H9 (cell line): ENCODE results near the gene GRIA4. TPM values are rescaled to one million over a fixed set of nuclear protein-coding genes. Genes with fewer than 3 reads are reported as not detected.

Experiments used
- DNase-seq: peaks from one replicate; pipeline ENCODE4 v3.0.0-alpha.2; 2017
- H2AFZ ChIP-seq: one replicate; pipeline ENCODE4 v1.6.1; 2013; ENCODE audit warnings: mild to moderate bottlenecking, low read length, control low read depth, moderate library complexity
- H2AK5ac ChIP-seq: 2 replicates; pipeline ENCODE4 v1.6.1; 2013; ENCODE audit warnings: low read length, control low read depth, mixed read lengths; ENCODE audit not compliant: insufficient read length
- H2BK120ac ChIP-seq: one replicate; pipeline ENCODE4 v1.6.1; 2013; ENCODE audit warnings: low read depth, mild to moderate bottlenecking, low read length, control low read depth, inconsistent platforms; ENCODE audit not compliant: poor library complexity, severe bottlenecking
- H2BK12ac ChIP-seq: 2 replicates; pipeline ENCODE4 v1.6.1; 2013; ENCODE audit warnings: low read length, control low read depth, mixed read lengths, low read depth; ENCODE audit not compliant: insufficient read length
- H2BK15ac ChIP-seq: 2 replicates; pipeline ENCODE4 v1.6.1; 2013; ENCODE audit warnings: low read depth, low read length, control low read depth
- H2BK20ac ChIP-seq: one replicate; pipeline ENCODE4 v1.6.1; 2013; ENCODE audit warnings: low read depth, mild to moderate bottlenecking, low read length, control low read depth, inconsistent platforms; ENCODE audit not compliant: poor library complexity, severe bottlenecking
- H2BK5ac ChIP-seq: 2 replicates; pipeline ENCODE4 v1.6.1; 2013; ENCODE audit warnings: low read length, control low read depth, mixed read lengths; ENCODE audit not compliant: insufficient read length
- H3K14ac ChIP-seq: 2 replicates; pipeline ENCODE4 v1.6.1; 2013; ENCODE audit warnings: low read length, control low read depth; ENCODE audit not compliant: insufficient read depth
- H3K18ac ChIP-seq: 2 replicates; pipeline ENCODE4 v1.6.1; 2013; ENCODE audit warnings: low read depth, mild to moderate bottlenecking, mixed read lengths, low read length, control low read depth; ENCODE audit not compliant: insufficient read length
- H3K23ac ChIP-seq: 2 replicates; pipeline ENCODE4 v1.6.1; 2013; ENCODE audit warnings: low read length, control low read depth, mixed read lengths, low read depth; ENCODE audit not compliant: insufficient read length
- H3K23me2 ChIP-seq: 2 replicates; pipeline ENCODE4 v1.6.1; 2013; ENCODE audit warnings: low read depth, mild to moderate bottlenecking, mixed read lengths, low read length, control low read depth; ENCODE audit not compliant: insufficient read length, poor library complexity, severe bottlenecking
- H3K27ac ChIP-seq: 2 replicates; pipeline ENCODE4 v1.5.1; 2013; ENCODE audit warnings: low read length, control low read depth, mixed read lengths, low read depth; ENCODE audit not compliant: insufficient read length
- H3K27me3 ChIP-seq: 2 replicates; pipeline ENCODE4 v1.6.1; 2013; ENCODE audit warnings: low read length, control low read depth, inconsistent platforms; ENCODE audit not compliant: insufficient read depth
- H3K4ac ChIP-seq: 2 replicates; pipeline ENCODE4 v1.6.1; 2013; ENCODE audit warnings: low read depth, mild to moderate bottlenecking, control low read depth, inconsistent platforms, low read length, moderate library complexity
- H3K4me1 ChIP-seq: 2 replicates; pipeline ENCODE4 v1.6.1; 2013; ENCODE audit warnings: low read length, control low read depth, inconsistent platforms; ENCODE audit not compliant: insufficient read depth
- H3K4me2 ChIP-seq: 2 replicates; pipeline ENCODE4 v1.6.1; 2013; ENCODE audit warnings: low read length, control low read depth, mixed read lengths; ENCODE audit not compliant: insufficient read length, insufficient read depth
- H3K56ac ChIP-seq: 2 replicates; pipeline ENCODE4 v1.6.1; 2013; ENCODE audit warnings: low read depth, mild to moderate bottlenecking, mixed read lengths, low read length, control low read depth; ENCODE audit not compliant: insufficient read length
- H3K79me1 ChIP-seq: 2 replicates; pipeline ENCODE4 v1.6.1; 2013; ENCODE audit warnings: low read depth, mild to moderate bottlenecking, moderate library complexity, low read length, control low read depth, inconsistent platforms; ENCODE audit not compliant: insufficient read depth, poor library complexity, severe bottlenecking
- H3K79me2 ChIP-seq: 2 replicates; pipeline ENCODE4 v1.6.1; 2013; ENCODE audit warnings: low read length, control low read depth, inconsistent platforms; ENCODE audit not compliant: insufficient read depth
- H3K9ac ChIP-seq: 2 replicates; pipeline ENCODE4 v1.6.1; 2013; ENCODE audit warnings: low read length, control low read depth, mixed read lengths; ENCODE audit not compliant: insufficient read length; ENCODE audit errors: extremely low read depth
- H3K9me3 ChIP-seq: one replicate; pipeline ENCODE4 v1.6.1; 2013; ENCODE audit warnings: low read depth, low read length, inconsistent platforms; ENCODE audit not compliant: control insufficient read depth
- H3T11ph ChIP-seq: one replicate; pipeline ENCODE4 v1.6.1; 2013; ENCODE audit warnings: mild to moderate bottlenecking, low read length, control low read depth, inconsistent platforms
- H4K20me1 ChIP-seq: one replicate; pipeline ENCODE4 v1.6.1; 2013; ENCODE audit not compliant: control insufficient read depth, insufficient read length, insufficient read depth
- H4K5ac ChIP-seq: 2 replicates; pipeline ENCODE4 v1.6.1; 2013; ENCODE audit warnings: low read depth, mild to moderate bottlenecking, mixed read lengths, low read length, control low read depth; ENCODE audit not compliant: insufficient read length
- H4K8ac ChIP-seq: replicated peaks from 2 replicates; pipeline ENCODE4 v1.6.1; 2013; ENCODE audit warnings: low read length, control low read depth, mixed read lengths, low read depth; ENCODE audit not compliant: insufficient read length
- H4K91ac ChIP-seq: 2 replicates; pipeline ENCODE4 v1.6.1; 2013; ENCODE audit warnings: low read depth, mild to moderate bottlenecking, moderate library complexity, mixed read lengths, low read length, control low read depth; ENCODE audit not compliant: insufficient read length
- H3K27ac Mint-ChIP-seq, 3 experiments: 2 replicates in 2 of 3; 3 replicates in 1 of 3; pipeline ENCODE4 v1.8.0; 2020 to 2021; ENCODE audit warnings: mixed read lengths in 3 of 3, mild to moderate bottlenecking in 1 of 3, moderate library complexity in 1 of 3
- H3K27me3 Mint-ChIP-seq: 2 replicates; pipeline ENCODE4 v1.8.0; 2021; ENCODE audit warnings: low read depth, mild to moderate bottlenecking, moderate library complexity, mixed read lengths
- H3K36me3 Mint-ChIP-seq, 3 experiments: 2 replicates in 2 of 3; 3 replicates in 1 of 3; pipeline ENCODE4 v1.8.0; 2020 to 2021; ENCODE audit warnings: low read depth in 3 of 3, mixed read lengths in 3 of 3; ENCODE audit not compliant: insufficient read depth in 1 of 3
- H3K4me1 Mint-ChIP-seq, 2 experiments: 2 replicates each; pipeline ENCODE4 v1.8.0; 2020; ENCODE audit warnings: mixed read lengths in 2 of 2
- H3K4me3 Mint-ChIP-seq, 2 experiments: 2 replicates in 1 of 2; 3 replicates in 1 of 2; pipeline ENCODE4 v1.8.0; 2020 to 2021; ENCODE audit warnings: mild to moderate bottlenecking in 2 of 2, mixed read lengths in 2 of 2, moderate library complexity in 1 of 2
- H3K9me3 Mint-ChIP-seq, 2 experiments: 2 replicates in 1 of 2; 3 replicates in 1 of 2; pipeline ENCODE4 v1.8.0; 2020; ENCODE audit warnings: mild to moderate bottlenecking in 2 of 2, mixed read lengths in 2 of 2, moderate library complexity in 1 of 2
- CTCF ChIP-seq: fragments of 200-600 bp; sonication (generic); conservative IDR thresholded peaks from 3 replicates; pipeline ENCODE4 v1.8.0; 2021; ENCODE audit warnings: antibody characterized with exemption, mild to moderate bottlenecking
- total RNA-seq: library from RNA; stranded (reverse); gene quantifications from 2 replicates; pipeline ENCODE4 v1.2.1, GENCODE V29; 2021

Gene GRIA4
- total RNA-seq, 1 experiment from 2014 or later = 0.83 TPM

- no peaks in the 10 kb centered on the region for H3K36me3 Mint-ChIP-seq
- no peaks in the 10 kb centered on the region for H3K9me3 ChIP-seq
- H3K23ac ChIP-seq = no peak overlapping the region
Observed at GRCh38 chr11:105700271-105700670, 90.4 kb downstream of the GRIA4 start.

More at GRCh38 chr11:105700271-105700670, 90.4 kb downstream of the GRIA4 start:
- Mint-ChIP-seq H3K27ac (no peak overlapping the region; a peak in 1 of 7 replicates), H3K4me3 (no peak overlapping the region), H3K4me1 (peaks cover 7 to 11% of the 10 kb centered on the region in 2 experiments), H3K27me3 (no peaks in the 10 kb centered on the region), H3K9me3 (no peaks in the 10 kb centered on the region)
- Histone ChIP-seq H3K14ac (no peak overlapping the region), H3K4ac (no peak overlapping the region), H2BK120ac (no peak overlapping the region), H3K4me1 (peaks cover 7% of the 10 kb centered on the region; the same call in 1 of the 2 replicates), H2BK20ac (no peak overlapping the region), H3K18ac (no peak overlapping the region), H3K27ac (no peak overlapping the region), H3K79me1 (no peaks in the 10 kb centered on the region), H3K27me3 (no peaks in the 10 kb centered on the region), H2AFZ (no peak overlapping the region), H3K9ac (no peak overlapping the region), H4K20me1 (no peaks in the 10 kb centered on the region), H2BK15ac (no peak overlapping the region), H2AK5ac (no peak overlapping the region), H4K91ac (no peak overlapping the region), H3K4me2 (no peak overlapping the region), H3T11ph (no peak overlapping the region), H2BK12ac (no peak overlapping the region), H4K5ac (no peak overlapping the region), H3K23me2 (no peaks in the 10 kb centered on the region), H3K79me2 (no peaks in the 10 kb centered on the region), H4K8ac (no peak overlapping the region), H2BK5ac (no peak overlapping the region), H3K56ac (no peak overlapping the region)
- DNase-seq = no peak
- TF ChIP-seq CTCF = no peak
